PC-9 (cell line): ENCODE data around the gene UNC13C. TPM values are rescaled to one million over a fixed set of nuclear protein-coding genes. Genes with fewer than 3 reads are reported as not detected.
"Not testable (repeated sequence)": the region's sequence is repeated elsewhere in the genome, so short reads cannot be mapped to it uniquely, and the experiment has no call there.

Source experiments
- BruUV-seq: library from RNA; stranded (reverse); fragments of 400-500 nt; replicated peaks from 2 replicates; lab custom pipeline; 2021; lab: Mats Ljungman, UMichigan
- CTCF ChIA-PET: fragments of 300-600 bp; sonication (Branson Sonifier 250); formaldehyde crosslinking; loops from one replicate; lab custom pipeline; 2022; ENCODE audit warnings: antibody characterized with exemption; lab: Charles Lee
- POLR2A ChIA-PET: fragments of 300-600 bp; sonication (Branson Sonifier 250); formaldehyde crosslinking; loops from one replicate; lab custom pipeline; 2022; ENCODE audit warnings: antibody characterized with exemption; ENCODE audit not compliant: unreplicated experiment; lab: Charles Lee
- DNase-seq, 2 experiments: peaks; one replicate each; pipeline versions ENCODE4 v3.0.0 to v3.0.0-alpha.2; 2015 to 2022; ENCODE audit warnings: mixed read lengths in 1 of 2
- H2AFZ ChIP-seq: fragments of 200-600 bp; sonication (generic); 2 replicates; pipeline ENCODE4 v1.8.1; 2017; ENCODE audit warnings: antibody characterized with exemption
- H3F3A ChIP-seq: fragments of 200-600 bp; sonication (generic); 2 replicates; pipeline ENCODE4 v1.8.1; 2017; ENCODE audit warnings: antibody characterized with exemption, mild to moderate bottlenecking, low read depth; ENCODE audit not compliant: insufficient read depth
- H3K27ac ChIP-seq: fragments of 200-600 bp; sonication (generic); 2 replicates; pipeline ENCODE4 v1.6.1; 2016; ENCODE audit warnings: mixed run types
- H3K27me3 ChIP-seq: fragments of 200-600 bp; sonication (generic); 2 replicates; pipeline ENCODE4 v1.6.1; 2016; ENCODE audit warnings: low read depth, mixed run types; ENCODE audit not compliant: insufficient read depth
- H3K36me3 ChIP-seq: fragments of 200-600 bp; sonication (generic); 2 replicates; pipeline ENCODE4 v1.6.1; 2016; ENCODE audit warnings: low read depth, mixed run types
- H3K4me1 ChIP-seq: fragments of 200-600 bp; sonication (generic); replicated peaks from 2 replicates; pipeline ENCODE4 v1.6.1; 2016; ENCODE audit warnings: mixed run types; ENCODE audit not compliant: insufficient read depth
- H3K4me2 ChIP-seq: fragments of 200-600 bp; sonication (generic); 2 replicates; pipeline ENCODE4 v1.6.1; 2017; ENCODE audit warnings: mixed run types
- H3K4me3 ChIP-seq: fragments of 200-600 bp; sonication (generic); 2 replicates; pipeline ENCODE4 v1.6.1; 2016; ENCODE audit warnings: mixed run types
- H3K79me2 ChIP-seq: fragments of 200-600 bp; sonication (generic); 2 replicates; pipeline ENCODE4 v1.6.1; 2017; ENCODE audit warnings: low read depth, mixed run types
- H3K9me2 ChIP-seq: fragments of 200-600 bp; sonication (generic); 2 replicates; pipeline ENCODE4 v1.8.1; 2017; ENCODE audit warnings: mild to moderate bottlenecking; ENCODE audit not compliant: insufficient read depth
- H3K9me3 ChIP-seq: fragments of 200-600 bp; sonication (generic); 2 replicates; pipeline ENCODE4 v1.8.1; 2016; ENCODE audit warnings: low read depth; ENCODE audit not compliant: insufficient read depth
- H4K20me1 ChIP-seq: fragments of 200-600 bp; sonication (generic); 2 replicates; pipeline ENCODE4 v1.8.1; 2017; ENCODE audit not compliant: insufficient read depth
- EZH2 ChIP-seq: fragments of 200-600 bp; sonication (generic); IDR thresholded peaks from 2 replicates; pipeline ENCODE4 v1.8.0; 2017; ENCODE audit warnings: antibody characterized with exemption, low read depth
- intact Hi-C: fragments of 100-400 bp; cut with micrococcal nuclease; formaldehyde crosslinking; loops from one replicate; pipeline ENCODE4 v1.10.0; 2022; ENCODE audit not compliant: unreplicated experiment
- total RNA-seq: library from RNA; stranded (reverse); gene quantifications from 2 replicates; pipeline ENCODE4 v1.2.3, GENCODE V29; 2021
- TF ChIP-seq, protein P1 (sequence below): fragments of 200-600 bp; sonication (generic); conservative IDR thresholded peaks from 2 replicates; pipeline ENCODE4 v1.6.1; 2017; ENCODE audit warnings: mixed run types, antibody characterized with exemption, mild to moderate bottlenecking, moderate library complexity

Gene UNC13C
- total RNA-seq, 1 experiment from 2014 or later: not detected

DNA sequence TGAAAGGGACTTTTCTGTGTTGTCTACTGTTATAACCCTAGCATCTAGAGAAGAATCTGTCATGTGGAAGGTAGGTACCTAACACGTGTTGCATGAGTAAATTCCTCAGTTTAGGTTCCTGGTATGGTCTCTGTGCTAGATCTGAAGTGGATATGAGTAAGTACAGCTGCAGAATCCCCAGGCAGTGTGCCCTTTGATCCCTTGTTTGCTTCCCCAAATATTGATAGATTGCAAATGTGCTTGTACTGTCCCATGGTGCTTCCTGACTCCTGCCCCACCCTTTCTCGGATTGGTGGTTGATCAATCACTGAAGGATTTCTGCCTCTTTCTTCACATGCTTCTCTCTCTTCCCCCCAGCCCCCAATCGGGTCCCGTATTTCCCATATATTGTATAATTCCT is 450.4 kb downstream of the UNC13C start:
- Histone ChIP-seq H3K36me3 (no peaks in the 10 kb centered on the region), H3K27me3 (no peaks in the 10 kb centered on the region), H4K20me1 (no peaks in the 10 kb centered on the region), H3K27ac (no peak overlapping the region), H3K9me2 (no peaks in the 10 kb centered on the region), H3K9me3 (no peaks in the 10 kb centered on the region), H3K4me2 (no peak overlapping the region), H3K4me3 (no peak overlapping the region), H3K4me1 (no peaks in the 10 kb centered on the region), H3K79me2 (no peaks in the 10 kb centered on the region), H3F3A (no peaks in the 10 kb centered on the region), H2AFZ (no peak overlapping the region)
- CTCF ChIA-PET: no interaction called here
- no peak for DNase-seq
- BruUV-seq: no TSS peak
- intact Hi-C loops: no loop called here
- POLR2A ChIA-PET: no interaction called here
- no peak for TF ChIP-seq EZH2
- TF ChIP-seq, protein P1, sequence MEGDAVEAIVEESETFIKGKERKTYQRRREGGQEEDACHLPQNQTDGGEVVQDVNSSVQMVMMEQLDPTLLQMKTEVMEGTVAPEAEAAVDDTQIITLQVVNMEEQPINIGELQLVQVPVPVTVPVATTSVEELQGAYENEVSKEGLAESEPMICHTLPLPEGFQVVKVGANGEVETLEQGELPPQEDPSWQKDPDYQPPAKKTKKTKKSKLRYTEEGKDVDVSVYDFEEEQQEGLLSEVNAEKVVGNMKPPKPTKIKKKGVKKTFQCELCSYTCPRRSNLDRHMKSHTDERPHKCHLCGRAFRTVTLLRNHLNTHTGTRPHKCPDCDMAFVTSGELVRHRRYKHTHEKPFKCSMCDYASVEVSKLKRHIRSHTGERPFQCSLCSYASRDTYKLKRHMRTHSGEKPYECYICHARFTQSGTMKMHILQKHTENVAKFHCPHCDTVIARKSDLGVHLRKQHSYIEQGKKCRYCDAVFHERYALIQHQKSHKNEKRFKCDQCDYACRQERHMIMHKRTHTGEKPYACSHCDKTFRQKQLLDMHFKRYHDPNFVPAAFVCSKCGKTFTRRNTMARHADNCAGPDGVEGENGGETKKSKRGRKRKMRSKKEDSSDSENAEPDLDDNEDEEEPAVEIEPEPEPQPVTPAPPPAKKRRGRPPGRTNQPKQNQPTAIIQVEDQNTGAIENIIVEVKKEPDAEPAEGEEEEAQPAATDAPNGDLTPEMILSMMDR: no peak

DNA sequence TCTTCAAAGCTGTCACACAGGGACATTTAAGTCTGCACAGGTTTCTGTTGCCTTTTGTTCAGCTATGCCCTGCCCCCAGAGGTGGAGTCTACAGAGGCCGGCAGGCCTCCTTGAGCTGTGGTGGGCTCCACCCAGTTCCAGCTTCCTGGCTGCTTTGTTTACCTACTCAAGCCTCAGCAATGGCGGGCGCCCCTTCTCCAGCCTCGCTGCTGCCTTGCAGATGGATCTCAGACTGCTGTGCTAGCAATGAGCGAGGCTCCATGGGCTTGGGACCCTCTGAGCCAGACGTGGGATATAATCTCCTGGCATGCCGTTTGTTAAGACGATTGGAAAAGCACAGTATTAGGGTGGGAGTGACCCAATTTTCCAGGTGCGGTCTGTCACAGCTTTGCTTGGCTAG is 472.0 kb downstream of the UNC13C start:
- POLR2A ChIA-PET, H3F3A ChIP-seq, H4K20me1 ChIP-seq, H3K4me2 ChIP-seq, intact Hi-C loops, CTCF ChIA-PET, H3K27ac ChIP-seq, H3K9me3 ChIP-seq, H3K4me3 ChIP-seq, H3K36me3 ChIP-seq, H3K4me1 ChIP-seq, BruUV-seq, H3K79me2 ChIP-seq, H3K27me3 ChIP-seq, DNase-seq, H2AFZ ChIP-seq, H3K9me2 ChIP-seq: not testable (repeated sequence)

DNA sequence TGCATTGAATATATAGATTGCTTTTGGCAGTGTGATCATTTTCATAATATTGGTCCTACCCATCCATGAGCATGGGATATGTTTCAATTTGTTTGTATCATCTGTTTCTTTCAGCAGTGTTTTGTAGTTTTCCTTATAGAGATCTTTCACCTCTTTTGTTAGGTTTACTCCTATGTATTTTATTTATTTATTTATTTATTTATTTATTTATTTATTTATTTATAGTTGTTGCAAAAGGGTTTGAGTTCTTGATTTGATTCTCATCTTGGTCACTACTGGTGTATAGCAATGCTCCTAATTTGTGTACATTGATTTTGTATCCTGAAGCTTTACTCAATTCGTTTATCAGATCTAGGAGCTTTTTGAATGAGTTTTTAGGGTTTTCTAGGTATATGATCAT is 478.2 kb downstream of the UNC13C start:
- H4K20me1 ChIP-seq: no peaks in the 10 kb centered on the region
- no peaks in the 10 kb centered on the region for H3K9me3 ChIP-seq
- no peaks in the 10 kb centered on the region for H3K9me2 ChIP-seq
- TF ChIP-seq EZH2: no peak
- TF ChIP-seq, protein P1: no peak
- no peak overlapping the region for H3K4me3 ChIP-seq
- H3K27me3 ChIP-seq: no peaks in the 10 kb centered on the region
- H2AFZ ChIP-seq: no peak overlapping the region
- no peaks in the 10 kb centered on the region for H3K79me2 ChIP-seq
- H3K4me2 ChIP-seq: no peak overlapping the region
- no peaks in the 10 kb centered on the region for H3K4me1 ChIP-seq
- no peaks in the 10 kb centered on the region for H3F3A ChIP-seq
- intact Hi-C loops: no loop called here
- BruUV-seq: no TSS peak
- ChIA-PET POLR2A (no interaction called here), CTCF (no interaction called here)
- H3K27ac ChIP-seq: no peak overlapping the region
- no peaks in the 10 kb centered on the region for H3K36me3 ChIP-seq
- DNase-seq: no peak

DNA sequence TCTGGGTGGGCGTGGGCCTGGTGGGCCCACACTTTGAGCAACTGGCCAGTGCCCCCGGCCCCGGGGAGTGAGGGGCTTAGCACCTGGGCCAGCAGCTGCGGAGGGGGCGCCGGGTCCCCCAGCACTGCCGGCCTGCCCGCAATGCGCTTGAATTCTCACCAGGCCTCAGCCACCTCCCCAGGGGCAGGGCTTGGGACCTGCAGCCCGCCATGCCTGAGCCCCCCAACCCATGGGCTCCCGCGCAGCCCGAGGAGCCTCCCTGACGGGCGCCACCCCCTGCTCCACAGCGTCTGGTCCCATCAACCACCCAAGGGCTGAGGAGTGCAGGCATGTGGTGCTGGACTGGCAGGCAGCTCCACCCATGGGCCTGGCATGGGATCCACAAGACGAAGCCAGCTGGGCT is 484.3 kb downstream of the UNC13C start:
- Histone ChIP-seq H3K4me1 (no peaks in the 10 kb centered on the region), H3K9me3 (no peaks in the 10 kb centered on the region), H3K79me2 (no peaks in the 10 kb centered on the region), H3K4me3 (no peak overlapping the region), H3K4me2 (no peak overlapping the region), H4K20me1 (no peaks in the 10 kb centered on the region), H3K9me2 (no peaks in the 10 kb centered on the region), H3K27ac (no peak overlapping the region), H3K27me3 (no peaks in the 10 kb centered on the region), H3F3A (no peaks in the 10 kb centered on the region), H2AFZ (no peak overlapping the region), H3K36me3 (no peaks in the 10 kb centered on the region)
- no peak for DNase-seq
- CTCF ChIA-PET: no interaction called here
- intact Hi-C loops: no loop called here
- POLR2A ChIA-PET: no interaction called here
- TF ChIP-seq, protein P1: no peak
- no peak for TF ChIP-seq EZH2
- BruUV-seq: no TSS peak
